AG20443 (cell line): ENCODE measurements around the gene FRMD7.

Source experiments
- DNase-seq: peaks from one replicate; pipeline ENCODE4 v3.0.0; 2012; ENCODE audit warnings: low spot score, mixed read lengths

The FRMD7 gene

GRCh38 chrX:132034648-132035047 lies 93.2 kb downstream of the FRMD7 start:
- no peak for DNase-seq

DNA sequence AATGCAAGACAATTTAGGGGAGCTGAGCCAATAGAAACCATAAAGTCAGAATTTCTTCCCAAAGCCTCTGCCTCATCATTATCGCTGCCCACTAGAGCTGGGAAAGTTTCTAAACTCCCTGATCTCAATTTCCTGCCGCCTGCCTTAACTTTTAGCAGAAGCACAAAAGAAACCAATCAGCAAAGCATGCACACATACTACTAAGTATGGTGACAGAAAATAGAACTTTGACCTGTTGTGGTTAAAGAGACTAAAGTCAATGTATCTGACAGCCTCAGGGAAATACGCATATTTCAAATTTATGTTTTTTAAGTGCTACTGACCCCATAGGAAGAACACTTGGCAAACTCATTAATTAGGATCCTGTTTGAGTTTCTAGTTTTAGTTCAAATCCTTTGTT lies 94.7 kb downstream of the FRMD7 start:
- no peak for DNase-seq

DNA sequence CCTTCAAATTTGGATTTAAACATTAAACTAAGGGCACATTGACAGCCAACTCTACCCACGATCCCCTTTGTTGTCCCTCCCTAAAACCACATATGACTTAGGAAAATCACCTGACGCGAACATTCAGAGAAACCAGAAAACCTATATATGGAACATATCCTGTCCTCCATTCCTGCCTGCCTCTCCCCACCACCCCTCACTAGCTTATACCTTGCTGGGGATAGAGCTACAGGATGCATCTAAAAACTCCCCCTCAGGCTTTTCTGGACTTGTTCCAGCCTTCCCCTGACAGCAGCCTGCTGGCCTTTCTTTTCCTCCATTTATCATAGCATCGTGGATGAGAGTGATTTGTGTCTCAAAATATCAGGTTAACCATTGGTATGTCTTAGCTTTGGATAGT lies 96.0 kb downstream of the FRMD7 start:
- no peak for DNase-seq

DNA sequence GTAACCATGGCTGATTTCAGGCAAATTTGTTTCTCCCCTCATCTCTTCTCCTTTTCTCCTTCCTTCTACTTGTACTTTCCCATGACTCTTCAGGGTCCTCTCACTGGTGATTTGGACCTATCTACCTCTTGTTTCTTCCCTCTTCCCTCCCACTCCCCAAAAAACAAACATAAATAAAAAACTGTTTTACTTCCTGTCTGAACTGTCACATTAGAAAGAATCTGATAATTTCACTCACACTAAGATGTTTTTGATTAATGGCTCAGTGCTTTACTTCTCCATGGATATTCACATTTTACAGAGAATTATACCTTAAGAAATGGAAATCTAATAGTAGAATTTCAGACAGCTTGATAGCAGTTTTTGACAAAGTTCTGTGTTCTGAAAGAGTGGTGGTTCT lies 97.6 kb downstream of the FRMD7 start:
- DNase-seq = no peak
